HepG2 (cell line): Measurements from ENCODE around the gene TRMT1. TPM values are rescaled to one million over a fixed set of nuclear protein-coding genes. Genes with fewer than 3 reads are reported as not detected.

Experiments
- ARID5B ChIP-seq: IDR thresholded peaks from 2 replicates; pipeline ENCODE4 v1.4.0; 2020; ENCODE audit warnings: mild to moderate bottlenecking, missing genetic modification reagents
- CREB3 ChIP-seq: sonication (generic); formaldehyde crosslinking; IDR thresholded peaks from 2 replicates; pipeline ENCODE4 v1.5.0; 2020; ENCODE audit warnings: missing genetic modification reagents
- DDIT3 ChIP-seq: sonication (generic); formaldehyde crosslinking; IDR thresholded peaks from 2 replicates; pipeline ENCODE4 v1.4.0; 2020; ENCODE audit warnings: mild to moderate bottlenecking, missing genetic modification reagents
- ETV5 ChIP-seq: IDR thresholded peaks from 2 replicates; pipeline ENCODE4 v1.6.1; 2018; ENCODE audit warnings: missing biosample characterization, missing genetic modification reagents, inconsistent platforms, borderline replicate concordance
- GABPA ChIP-seq, 2 experiments: IDR thresholded peaks; 2 replicates each; pipeline ENCODE4 v1.6.1; 2011 to 2016; ENCODE audit warnings: low read depth in 2 of 2, low read length in 1 of 2, missing biosample characterization in 1 of 2, missing genetic modification characterization in 1 of 2
- GLI4 ChIP-seq: sonication (generic); formaldehyde crosslinking; IDR thresholded peaks from 2 replicates; pipeline ENCODE4 v1.5.1; 2020; ENCODE audit warnings: missing genetic modification reagents, mild to moderate bottlenecking, moderate library complexity, borderline replicate concordance
- HHEX ChIP-seq: IDR thresholded peaks from 2 replicates; pipeline ENCODE4 v1.6.1; 2016; ENCODE audit warnings: control low read depth
- HNRNPLL ChIP-seq: fragments of 200-400 bp; formaldehyde crosslinking; IDR thresholded peaks from 2 replicates; pipeline ENCODE4 v1.6.1; 2017; ENCODE audit warnings: mild to moderate bottlenecking, low read depth, low read length; ENCODE audit not compliant: poor library complexity, severe bottlenecking
- JDP2 ChIP-seq: sonication (generic); formaldehyde crosslinking; IDR thresholded peaks from 2 replicates; pipeline ENCODE4 v1.8.1; 2022; ENCODE audit warnings: missing genetic modification reagents, borderline replicate concordance
- KLF16 ChIP-seq, 2 experiments: sonication (generic) in 1 of 2; formaldehyde crosslinking in 1 of 2; IDR thresholded peaks; 2 replicates each; pipeline versions ENCODE4 v1.6.1 to v1.8.0; 2016 to 2023; ENCODE audit warnings: missing genetic modification reagents in 2 of 2, missing compliant biosample characterization in 1 of 2
- MIXL1 ChIP-seq: IDR thresholded peaks from 2 replicates; pipeline ENCODE4 v1.6.1; 2016
- MYPOP ChIP-seq: sonication (generic); formaldehyde crosslinking; IDR thresholded peaks from 2 replicates; pipeline ENCODE4 v1.8.1; 2023; ENCODE audit warnings: mild to moderate bottlenecking, moderate library complexity, missing genetic modification reagents
- SP5 ChIP-seq: IDR thresholded peaks from 2 replicates; pipeline ENCODE4 v1.6.1; 2016; ENCODE audit warnings: low read depth, borderline replicate concordance
- SPEN ChIP-seq: sonication (generic); formaldehyde crosslinking; IDR thresholded peaks from 2 replicates; pipeline ENCODE4 v1.5.1; 2020; ENCODE audit warnings: low read depth, mild to moderate bottlenecking, missing genetic modification reagents
- SRF ChIP-seq: IDR thresholded peaks from 2 replicates; pipeline ENCODE4 v1.6.1; 2011; ENCODE audit warnings: mild to moderate bottlenecking, low read depth, low read length, moderate library complexity
- SYNCRIP ChIP-seq: fragments of 200-400 bp; formaldehyde crosslinking; IDR thresholded peaks from 2 replicates; pipeline ENCODE4 v1.6.1; 2018; ENCODE audit warnings: mild to moderate bottlenecking, low read depth, low read length; ENCODE audit not compliant: insufficient read depth
- TRIM24 ChIP-seq: sonication (generic); formaldehyde crosslinking; IDR thresholded peaks from 2 replicates; pipeline ENCODE4 v1.8.0; 2022; ENCODE audit warnings: mild to moderate bottlenecking, missing genetic modification reagents
- ZBTB42 ChIP-seq: sonication (generic); formaldehyde crosslinking; IDR thresholded peaks from 2 replicates; pipeline ENCODE4 v1.5.0; 2020; ENCODE audit warnings: mild to moderate bottlenecking, missing genetic modification reagents
- ZNF12 ChIP-seq: sonication (generic); formaldehyde crosslinking; IDR thresholded peaks from 2 replicates; pipeline ENCODE4 v1.5.0; 2020; ENCODE audit warnings: missing genetic modification reagents
- ZNF143 ChIP-seq: sonication (generic); formaldehyde crosslinking; IDR thresholded peaks from 2 replicates; pipeline ENCODE4 v1.4.0; 2020; ENCODE audit warnings: missing genetic modification reagents
- ZNF343 ChIP-seq: sonication (generic); formaldehyde crosslinking; IDR thresholded peaks from 2 replicates; pipeline ENCODE4 v1.4.0; 2020; ENCODE audit warnings: mild to moderate bottlenecking, missing genetic modification reagents
- ZNF441 ChIP-seq: sonication (generic); formaldehyde crosslinking; IDR thresholded peaks from 2 replicates; pipeline ENCODE4 v1.7.0; 2021; ENCODE audit warnings: missing genetic modification reagents, borderline replicate concordance
- ZNF766 ChIP-seq: sonication (generic); formaldehyde crosslinking; IDR thresholded peaks from 2 replicates; pipeline ENCODE4 v1.5.0; 2020; ENCODE audit warnings: missing genetic modification reagents, borderline replicate concordance
- ZSCAN31 ChIP-seq: sonication (generic); formaldehyde crosslinking; IDR thresholded peaks from 2 replicates; pipeline ENCODE4 v1.5.0; 2020; ENCODE audit warnings: low read depth, mild to moderate bottlenecking, missing genetic modification reagents
- polyA plus RNA-seq, 8 experiments: library from polyadenylated mRNA; depleted of rRNA in 3 of 8; stranded (reverse) in 7 of 8; unstranded in 1 of 8; fragments of >200 nt; fragmentation: Illumina TruSeq in 4 of 8; extraction: Trizol in 4 of 8; gene quantifications; 2 replicates each; pipeline versions ENCODE4 v1.2.1 to v1.2.3, GENCODE V29; 2011 to 2016; ENCODE audit warnings: low read depth in 4 of 8, missing spikeins in 1 of 8, mixed read lengths in 1 of 8; ENCODE audit not compliant: insufficient read depth in 1 of 8
- total RNA-seq, 5 experiments: library from RNA; depleted of rRNA; stranded (reverse); fragments of >200 nt; fragmentation: Illumina TruSeq; extraction: Trizol; gene quantifications; 2 replicates each; pipeline ENCODE4 v1.2.3, GENCODE V29; 2016; ENCODE audit warnings: low read depth in 1 of 5

The TRMT1 gene
- total and polyA plus RNA-seq, 2 of the 13 experiments (the other 11 are each of a cell fraction or from before 2014, with no cell fraction given), result 35.5 to 44.1 TPM

- peak; percentile 88; the same call in 1 of the 2 replicates for TF ChIP-seq SPEN (CRISPR knock-in tag)
- no peak for TF ChIP-seq HHEX
- TF ChIP-seq DDIT3 (CRISPR knock-in tag), result 0 out of 2 replicates have a peak, but pooled peaks have one; percentile 32
- TF ChIP-seq MYPOP, result peak; percentile 36; the same call in 1 of the 2 replicates
- TF ChIP-seq ZNF143 (CRISPR knock-in tag), result peak; percentile 64
- peak; percentile 49 for TF ChIP-seq HNRNPLL
- TF ChIP-seq SRF, result peak; percentile 58; the same call in 1 of the 2 replicates
- no peak for TF ChIP-seq SYNCRIP
- TF ChIP-seq ZSCAN31 (CRISPR knock-in tag), result peak; percentile 75; the same call in 1 of the 2 replicates
- TF ChIP-seq TRIM24 (CRISPR knock-in tag), result no peak
- peak; percentile 96 for TF ChIP-seq ETV5 (CRISPR knock-in tag)
- peak; percentile 76 for TF ChIP-seq ARID5B (CRISPR knock-in tag)
- no peak for TF ChIP-seq CREB3
- TF ChIP-seq ZNF766, result peak; percentile 49; the same call in 1 of the 2 replicates
- TF ChIP-seq ZNF343 (CRISPR knock-in tag), result 0 out of 2 replicates have a peak, but pooled peaks have one; percentile 63
- TF ChIP-seq ZNF441, result peak; percentile 44; the same call in 1 of the 2 replicates
- TF ChIP-seq SP5 (CRISPR knock-in tag), result peak; percentile 92
- TF ChIP-seq GABPA (IDR thresholded peaks at IDR 0.05; ENCODE audit: low read depth, low read length), result peak; percentile 96
- peak; percentile 99 for TF ChIP-seq GABPA (CRISPR knock-in tag; IDR thresholded peaks at IDR 0.05; ENCODE audit: low read depth)
- no peak for TF ChIP-seq JDP2 (CRISPR knock-in tag)
- no peak for TF ChIP-seq ZNF12
- TF ChIP-seq GLI4 (CRISPR knock-in tag), result peak; percentile 4; the same call in 1 of the 2 replicates
- peak; percentile 83; the same call in 1 of the 2 replicates for TF ChIP-seq ZBTB42 (CRISPR knock-in tag)
- peak; percentile 80 for TF ChIP-seq MIXL1 (CRISPR knock-in tag)
- TF ChIP-seq KLF16 (CRISPR knock-in tag; IDR thresholded peaks at IDR 0.05), result peak in 1 of 2 experiments; percentile 72; a peak in 2 of 4 replicates
Measured at GRCh38 chr19:13150187-13150930, 33.8 kb upstream of the TRMT1 start, which contains the start of the genes IER2 and STX10 (continued).
